MM.1S (cell line): ENCODE results near the gene HECW1.

Experiments used
- DNase-seq: peaks from one replicate; pipeline ENCODE4 v3.0.0-alpha.2; 2015
- H2AFZ ChIP-seq: fragments of 300-600 bp; sonication (generic); 2 replicates; pipeline ENCODE4 v1.6.0; 2016; ENCODE audit warnings: antibody characterized with exemption, low read length
- H3F3A ChIP-seq: fragments of 300-600 bp; sonication (generic); 2 replicates; pipeline ENCODE4 v1.6.1; 2016; ENCODE audit warnings: mild to moderate bottlenecking, antibody characterized with exemption, low read length, moderate library complexity, mixed read lengths; ENCODE audit not compliant: insufficient read depth
- H3K27ac ChIP-seq: fragments of 300-600 bp; sonication (generic); 2 replicates; pipeline ENCODE4 v1.5.1; 2016; ENCODE audit warnings: mild to moderate bottlenecking, low read length
- H3K27me3 ChIP-seq: fragments of 300-600 bp; sonication (generic); replicated peaks from 2 replicates; pipeline ENCODE4 v1.6.0; 2016; ENCODE audit warnings: low read length; ENCODE audit not compliant: insufficient read depth
- H3K36me3 ChIP-seq: fragments of 300-600 bp; sonication (generic); replicated peaks from 2 replicates; pipeline ENCODE4 v1.6.1; 2016; ENCODE audit warnings: mild to moderate bottlenecking, low read length, mixed read lengths; ENCODE audit not compliant: insufficient read depth
- H3K4me1 ChIP-seq: fragments of 300-600 bp; sonication (generic); 2 replicates; pipeline ENCODE4 v1.6.1; 2016; ENCODE audit warnings: low read length, mixed read lengths
- H3K4me2 ChIP-seq: fragments of 300-600 bp; sonication (generic); 2 replicates; pipeline ENCODE4 v1.6.0; 2016; ENCODE audit warnings: low read depth, low read length
- H3K4me3 ChIP-seq: fragments of 300-600 bp; sonication (generic); 2 replicates; pipeline ENCODE4 v1.5.1; 2016; ENCODE audit warnings: low read length, mixed read lengths
- H3K79me2 ChIP-seq: fragments of 300-600 bp; sonication (generic); 2 replicates; pipeline ENCODE4 v1.6.1; 2016; ENCODE audit warnings: mixed run types, low read length, mixed read lengths
- H3K9ac ChIP-seq: fragments of 300-600 bp; sonication (generic); 2 replicates; pipeline ENCODE4 v1.6.1; 2016; ENCODE audit warnings: low read length, mixed read lengths
- H3K9me2 ChIP-seq: fragments of 300-600 bp; sonication (generic); replicated peaks from 2 replicates; pipeline ENCODE4 v1.6.1; 2016; ENCODE audit warnings: mild to moderate bottlenecking, low read length, mixed read lengths; ENCODE audit not compliant: insufficient read depth
- H3K9me3 ChIP-seq: fragments of 300-600 bp; sonication (generic); replicated peaks from 2 replicates; pipeline ENCODE4 v1.6.1; 2016; ENCODE audit warnings: mild to moderate bottlenecking, low read length, mixed read lengths; ENCODE audit not compliant: insufficient read depth
- H4K20me1 ChIP-seq: fragments of 300-600 bp; sonication (generic); 2 replicates; pipeline ENCODE4 v1.6.1; 2016; ENCODE audit warnings: mild to moderate bottlenecking, low read length, moderate library complexity, mixed read lengths; ENCODE audit not compliant: insufficient read depth
- CTCF ChIP-seq: fragments of 300-600 bp; sonication (generic); IDR thresholded peaks from 2 replicates; pipeline ENCODE4 v1.5.1; 2016; ENCODE audit warnings: antibody characterized with exemption, low read length, mixed read lengths
- EZH2 ChIP-seq: fragments of 300-600 bp; sonication (generic); optimal IDR thresholded peaks from 2 replicates; pipeline ENCODE3; 2017; ENCODE audit warnings: low read depth, mild to moderate bottlenecking, antibody characterized with exemption, low read length, mixed read lengths
- EZH2phosphoT487 ChIP-seq: fragments of 300-600 bp; sonication (generic); IDR thresholded peaks from 2 replicates; pipeline ENCODE4 v1.6.1; 2018; ENCODE audit warnings: antibody characterized with exemption, low read length

HECW1 gene

DNA sequence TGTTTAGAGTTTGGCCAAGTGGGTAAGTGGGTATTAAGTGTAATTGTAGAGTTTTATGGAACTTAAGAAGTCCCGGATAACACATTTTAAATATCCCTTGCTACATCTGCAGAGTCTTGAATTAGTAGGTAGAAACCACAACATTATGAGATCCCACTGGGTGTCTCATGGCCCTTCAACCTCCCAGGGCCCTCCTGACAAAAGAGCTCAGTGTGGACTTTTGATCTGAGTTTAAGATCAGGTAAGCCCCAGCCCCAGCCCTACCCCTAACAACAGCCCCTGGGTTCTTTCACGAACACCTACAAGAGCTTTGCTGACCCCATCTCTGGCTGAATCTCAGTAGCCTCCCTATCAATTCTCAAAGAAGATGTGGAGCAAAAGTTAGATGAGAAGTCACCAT lies 405.0 kb downstream of the HECW1 start:
- Histone ChIP-seq H3K4me3 (no peak overlapping the region), H3F3A (no peaks in the 10 kb centered on the region), H4K20me1 (no peaks in the 10 kb centered on the region), H3K27me3 (no peaks in the 10 kb centered on the region), H3K36me3 (no peaks in the 10 kb centered on the region), H3K4me2 (no peak overlapping the region), H3K9me3 (no peaks in the 10 kb centered on the region), H3K9ac (no peak overlapping the region), H3K79me2 (no peaks in the 10 kb centered on the region), H2AFZ (no peak overlapping the region), H3K4me1 (no peaks in the 10 kb centered on the region), H3K9me2 (no peaks in the 10 kb centered on the region), H3K27ac (no peak overlapping the region)
- DNase-seq = no peak
- no peak for TF ChIP-seq CTCF
- no peak for TF ChIP-seq EZH2
- no peak for TF ChIP-seq EZH2phosphoT487

DNA sequence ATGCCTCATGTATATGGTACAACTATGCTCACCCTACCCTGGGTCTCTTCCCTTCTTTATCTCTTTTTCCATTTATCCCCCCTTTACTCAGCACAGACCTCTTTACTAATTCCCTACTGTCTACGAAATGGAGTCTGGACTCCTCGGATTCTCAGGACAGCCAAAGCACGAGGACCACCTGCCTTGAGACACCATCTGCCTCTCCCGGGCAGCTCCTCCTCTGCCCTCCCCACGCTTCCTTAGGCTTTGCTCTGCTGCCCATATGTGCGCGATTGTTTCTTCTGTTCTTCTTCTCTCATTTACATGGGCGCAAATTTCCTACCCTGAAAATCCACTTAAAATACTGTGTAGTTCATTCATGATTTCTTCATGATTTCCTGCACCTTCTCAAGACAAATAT lies 407.8 kb downstream of the HECW1 start:
- Histone ChIP-seq H3K4me1 (no peaks in the 10 kb centered on the region), H3K27ac (no peak overlapping the region), H3K4me3 (no peak overlapping the region), H3K79me2 (no peaks in the 10 kb centered on the region), H3K27me3 (no peaks in the 10 kb centered on the region), H3K9ac (no peak overlapping the region), H3K9me2 (no peaks in the 10 kb centered on the region), H4K20me1 (no peaks in the 10 kb centered on the region), H3K36me3 (no peaks in the 10 kb centered on the region), H3K4me2 (no peak overlapping the region), H3F3A (no peaks in the 10 kb centered on the region), H3K9me3 (no peaks in the 10 kb centered on the region), H2AFZ (no peak overlapping the region)
- DNase-seq = no peak
- no peak for TF ChIP-seq EZH2phosphoT487
- no peak for TF ChIP-seq CTCF
- TF ChIP-seq EZH2 = no peak

GRCh38 chr7:43522406-43523156 lies 410.1 kb downstream of the HECW1 start:
- Histone ChIP-seq H3K9me2 (no peaks in the 10 kb centered on the region), H3K27ac (no peak overlapping the region), H3K4me3 (no peak overlapping the region), H3F3A (no peaks in the 10 kb centered on the region), H3K79me2 (no peaks in the 10 kb centered on the region), H3K9ac (no peak overlapping the region), H3K4me2 (no peak overlapping the region), H2AFZ (no peak overlapping the region), H3K4me1 (no peaks in the 10 kb centered on the region), H4K20me1 (no peaks in the 10 kb centered on the region), H3K27me3 (no peaks in the 10 kb centered on the region), H3K9me3 (no peaks in the 10 kb centered on the region), H3K36me3 (no peaks in the 10 kb centered on the region)
- DNase-seq = no peak
- TF ChIP-seq CTCF = no peak
- no peak for TF ChIP-seq EZH2phosphoT487
- no peak for TF ChIP-seq EZH2
